8988T (cell line): ENCODE results near the gene THSD4.

Experiments used
- DNase-seq: peaks from one replicate; pipeline ENCODE4 v3.0.0; 2011

The THSD4 gene

DNA sequence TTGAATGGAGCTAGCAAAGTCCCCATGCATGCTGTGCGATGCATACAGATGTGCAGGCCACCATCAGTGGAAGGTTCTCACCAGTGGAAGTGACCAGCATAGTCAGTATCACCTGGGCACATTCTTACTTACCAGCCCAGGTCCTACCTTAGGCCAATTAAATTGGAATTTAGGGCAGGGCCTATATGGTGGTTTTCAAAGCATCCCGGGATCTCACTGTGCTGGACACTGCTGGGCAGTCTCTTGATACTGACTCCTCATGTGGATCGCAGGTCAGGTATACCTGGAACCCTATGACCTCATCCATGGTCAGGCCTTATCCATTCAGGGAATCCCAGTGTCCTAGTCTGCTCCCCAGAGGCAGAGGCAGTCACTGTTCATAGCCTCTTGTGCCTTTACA, 358.5 kb downstream of the THSD4 start:
- no peak for DNase-seq

GRCh38 chr15:71476823-71477222, 361.6 kb downstream of the THSD4 start:
- no peak for DNase-seq

GRCh38 chr15:71480556-71480955, 365.3 kb downstream of the THSD4 start:
- DNase-seq: no peak

- DNase-seq: no peak
Observed at GRCh38 chr15:71484080-71484479, 368.8 kb downstream of the THSD4 start.

DNA sequence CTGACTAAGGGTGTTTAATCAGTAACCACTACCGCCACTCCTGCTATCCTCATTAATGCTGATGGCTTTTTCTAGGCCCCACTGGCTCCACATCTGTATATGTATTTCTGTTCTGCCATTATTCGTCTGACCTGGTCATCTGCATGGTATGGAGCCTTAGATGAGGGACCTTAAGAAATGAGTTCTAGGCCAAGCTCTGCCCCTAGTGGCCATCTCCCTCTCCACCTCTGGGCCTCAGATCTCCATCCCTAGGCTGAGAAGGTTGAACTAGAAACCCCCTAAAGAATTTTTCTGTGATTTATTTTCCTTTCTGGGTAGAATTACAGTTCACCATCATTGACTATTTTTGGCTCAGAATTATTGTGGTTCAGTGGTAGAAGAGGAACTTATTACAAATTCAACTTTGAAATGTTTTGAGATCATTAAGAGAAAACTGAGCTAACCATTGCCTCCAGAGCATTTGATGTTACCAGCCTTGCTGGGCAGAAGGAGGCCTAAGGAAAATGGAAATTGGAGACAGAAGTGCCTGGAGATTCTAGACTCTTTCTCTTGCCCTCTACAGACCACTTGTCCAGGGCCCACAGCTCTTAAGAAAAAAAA, 369.9 kb downstream of the THSD4 start:
- DNase-seq: no peak

GRCh38 chr15:71489570-71489969, 374.3 kb downstream of the THSD4 start:
- DNase-seq: no peak

DNA sequence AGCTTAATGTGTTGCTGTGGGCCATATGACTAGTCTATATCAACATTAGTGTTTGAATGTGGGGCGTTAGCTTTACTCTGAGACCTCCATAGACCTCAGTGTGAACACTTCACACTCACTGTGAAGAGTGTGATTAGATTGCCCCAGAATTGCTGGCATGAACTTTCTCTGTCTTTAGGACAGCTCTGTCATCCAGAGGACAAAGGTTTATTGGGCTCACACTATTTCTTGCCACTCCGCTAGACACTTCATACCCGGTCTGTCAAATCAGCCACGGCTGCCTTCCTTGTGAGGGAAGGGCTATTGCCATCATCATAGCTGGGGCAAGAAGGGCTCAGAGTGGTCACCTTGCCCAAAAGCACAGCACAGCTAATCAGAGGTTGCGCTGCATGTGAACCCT, 378.3 kb downstream of the THSD4 start:
- no peak for DNase-seq

DNA sequence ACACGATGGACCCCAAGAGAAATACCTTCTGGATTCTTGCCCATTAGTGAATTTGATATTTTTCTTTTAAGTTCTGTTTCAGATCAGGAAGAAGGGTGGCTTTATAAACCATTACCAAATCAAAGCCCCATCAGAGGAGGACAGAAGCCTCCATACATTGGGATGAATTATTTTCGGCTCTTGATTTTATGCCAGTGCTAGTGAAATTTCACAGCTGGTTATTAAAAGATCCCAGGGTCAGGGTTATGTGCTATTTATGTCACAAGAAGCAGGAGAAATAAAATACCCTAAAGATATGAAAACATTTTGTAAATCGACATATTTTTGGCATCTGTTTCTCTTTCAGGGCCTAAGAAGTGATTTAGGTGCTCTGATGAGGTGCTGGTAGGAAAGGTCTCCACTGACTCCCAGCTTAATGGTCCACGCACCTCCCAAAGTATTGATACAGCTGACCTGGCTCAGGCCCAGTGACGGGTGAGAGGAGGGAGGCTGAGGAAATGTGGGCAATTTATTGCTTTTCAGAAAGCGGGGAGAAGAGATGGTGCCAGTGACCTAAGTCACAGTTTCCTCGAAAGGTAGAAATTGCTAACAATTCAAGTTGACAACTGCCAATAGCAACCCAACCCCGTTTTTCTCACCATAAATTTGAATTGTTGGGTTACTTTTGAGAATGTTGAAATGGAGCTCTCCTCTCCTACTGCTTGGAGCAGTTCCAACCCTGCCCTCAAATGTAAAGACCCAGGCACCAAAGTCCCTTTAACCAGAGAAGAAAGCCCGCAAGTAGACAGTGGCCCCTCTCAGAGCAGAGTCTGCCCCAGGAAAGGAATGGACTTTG, 379.5 kb downstream of the THSD4 start:
- DNase-seq: no peak

DNA sequence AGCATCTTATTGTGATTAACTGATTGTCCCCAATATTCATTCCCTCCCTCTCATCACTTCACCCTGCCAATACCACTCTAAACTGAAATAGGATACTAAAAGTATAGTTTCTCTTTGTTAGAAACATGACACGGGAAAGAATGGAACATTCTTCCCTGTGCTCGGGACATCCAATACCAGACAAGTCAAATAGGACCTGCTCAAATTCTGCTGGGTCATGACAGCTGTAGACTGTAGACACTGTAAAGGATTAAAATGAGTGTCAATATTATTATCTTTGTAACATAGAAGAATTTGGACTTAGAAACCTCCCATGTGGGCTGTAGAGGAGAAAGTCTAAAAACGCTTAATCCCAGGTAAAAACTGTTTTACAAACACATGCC, 380.1 kb downstream of the THSD4 start:
- no peak for DNase-seq

- no peak for DNase-seq
Observed at GRCh38 chr15:71496336-71496955, 381.2 kb downstream of the THSD4 start.

GRCh38 chr15:71501344-71502076, 386.2 kb downstream of the THSD4 start:
- no peak for DNase-seq

DNA sequence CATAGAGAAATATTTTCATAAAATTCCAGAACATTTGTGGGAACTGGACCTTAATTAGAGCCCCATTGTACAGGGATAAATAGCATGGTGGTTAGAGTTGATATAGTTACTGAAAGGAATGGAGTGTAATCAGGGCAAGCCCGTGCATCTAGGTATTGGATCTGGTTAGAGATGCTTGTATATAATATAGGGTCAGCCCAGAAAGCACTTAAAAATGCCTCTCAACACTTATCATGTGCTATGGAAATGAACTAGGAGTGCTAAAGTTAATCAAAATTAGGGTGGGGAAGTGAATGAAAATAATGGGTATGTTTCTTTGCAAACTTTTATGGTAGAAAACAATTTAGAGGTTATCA, 386.8 kb downstream of the THSD4 start:
- no peak for DNase-seq

DNA sequence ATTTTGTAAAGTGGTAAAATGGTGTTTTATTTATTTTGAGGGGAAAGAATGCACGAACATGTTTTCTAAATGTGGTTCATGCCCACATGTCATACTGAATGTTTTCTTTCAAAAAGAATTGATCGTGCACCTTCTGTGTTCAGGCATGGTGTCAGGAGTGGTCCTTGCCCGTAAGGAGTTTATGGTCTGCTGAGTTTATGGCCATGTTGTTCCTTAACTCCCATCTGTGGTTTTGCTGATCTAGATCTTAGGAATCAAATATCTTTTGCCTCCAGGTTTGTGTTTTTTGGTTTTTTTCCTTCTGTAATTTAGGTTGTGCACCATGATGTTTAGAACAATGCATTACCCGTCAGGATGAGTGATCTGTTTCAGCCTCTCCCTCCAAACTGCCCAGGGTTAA, 390.7 kb downstream of the THSD4 start:
- no peak for DNase-seq

DNA sequence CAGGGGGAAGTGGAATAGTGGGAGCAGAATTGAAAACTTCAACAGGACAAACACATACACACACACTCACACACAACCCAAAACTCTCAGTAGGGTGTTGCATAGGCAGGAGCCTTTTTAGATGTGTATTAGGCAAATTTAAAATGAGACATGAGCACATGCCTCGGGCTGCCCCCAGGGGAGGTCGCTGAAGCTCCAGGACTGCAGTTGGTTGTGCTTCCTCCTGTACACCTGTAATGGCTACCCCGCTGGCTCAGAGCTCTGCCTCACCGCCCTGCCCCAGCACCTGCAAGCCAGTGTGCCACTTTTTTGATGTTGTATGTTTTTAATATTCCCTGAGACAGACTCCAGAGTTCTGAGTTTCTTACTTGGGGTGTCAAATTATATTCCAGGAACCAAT, 391.7 kb downstream of the THSD4 start:
- no peak for DNase-seq

DNA sequence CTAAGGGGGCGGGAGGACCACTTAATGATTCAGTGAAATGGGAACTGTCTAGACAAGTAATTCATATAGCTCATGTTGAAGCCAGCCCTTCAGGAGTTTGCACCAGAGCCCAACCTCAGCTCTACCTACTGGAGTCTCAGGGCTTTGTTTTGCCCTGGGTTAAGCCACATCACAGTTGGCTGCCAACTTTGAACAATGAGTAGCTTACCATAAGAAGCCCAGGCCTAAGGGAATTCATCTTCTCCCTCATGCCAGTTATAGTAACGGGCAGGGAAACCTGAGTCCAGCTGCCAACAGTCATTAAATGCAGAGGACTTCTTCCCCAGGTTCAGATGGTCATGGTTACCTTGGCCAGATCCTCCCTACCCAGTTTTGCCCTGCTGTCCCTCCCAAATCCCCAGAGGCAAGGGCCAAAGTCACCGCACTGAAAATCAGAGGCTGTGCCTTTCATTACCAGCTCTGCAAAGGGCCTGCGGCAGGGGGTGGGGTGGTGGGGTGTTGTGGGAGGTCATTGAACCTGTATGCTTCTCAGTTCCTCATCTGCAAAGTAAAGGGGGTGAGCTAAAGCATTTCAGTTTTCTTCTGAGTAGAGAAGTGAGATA, 392.9 kb downstream of the THSD4 start:
- DNase-seq: no peak

DNA sequence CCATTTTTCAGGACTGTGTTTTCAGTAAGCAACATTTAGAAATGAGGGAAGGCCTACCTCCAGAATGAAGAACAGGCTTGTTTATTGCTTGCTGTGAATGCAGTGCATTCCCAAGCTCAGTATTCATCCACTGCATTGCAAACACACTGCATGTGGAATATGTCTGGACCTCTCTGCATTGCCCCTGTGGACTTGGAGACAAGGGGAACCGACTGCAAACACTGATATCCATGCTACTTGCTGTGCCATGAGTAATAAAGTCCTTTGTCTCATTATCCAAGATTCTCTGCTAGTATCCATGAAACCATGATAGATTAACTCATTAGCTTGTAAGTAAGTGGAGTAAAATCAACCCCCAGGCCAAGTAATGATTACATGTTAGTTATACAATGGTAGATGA, 393.9 kb downstream of the THSD4 start:
- DNase-seq: no peak

DNA sequence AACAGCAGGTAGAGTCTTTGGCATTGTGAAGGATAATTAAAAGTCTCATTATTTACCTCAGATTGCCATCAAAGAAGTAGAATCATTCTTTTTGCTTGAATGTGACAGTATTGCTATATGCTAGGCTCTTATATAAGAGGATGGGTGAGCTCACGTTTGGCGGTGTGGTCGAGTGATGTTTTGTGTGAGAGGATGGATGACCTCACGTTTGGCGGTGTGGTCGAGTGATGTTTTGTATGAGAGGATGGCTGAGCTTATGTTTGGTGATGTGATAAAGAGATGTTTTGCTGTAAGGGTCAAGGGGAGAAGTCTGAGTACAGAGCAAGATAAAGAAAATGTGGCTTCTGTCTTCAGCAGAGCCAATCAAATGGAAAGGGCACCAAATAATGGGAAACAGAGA, 395.5 kb downstream of the THSD4 start:
- no peak for DNase-seq

DNA sequence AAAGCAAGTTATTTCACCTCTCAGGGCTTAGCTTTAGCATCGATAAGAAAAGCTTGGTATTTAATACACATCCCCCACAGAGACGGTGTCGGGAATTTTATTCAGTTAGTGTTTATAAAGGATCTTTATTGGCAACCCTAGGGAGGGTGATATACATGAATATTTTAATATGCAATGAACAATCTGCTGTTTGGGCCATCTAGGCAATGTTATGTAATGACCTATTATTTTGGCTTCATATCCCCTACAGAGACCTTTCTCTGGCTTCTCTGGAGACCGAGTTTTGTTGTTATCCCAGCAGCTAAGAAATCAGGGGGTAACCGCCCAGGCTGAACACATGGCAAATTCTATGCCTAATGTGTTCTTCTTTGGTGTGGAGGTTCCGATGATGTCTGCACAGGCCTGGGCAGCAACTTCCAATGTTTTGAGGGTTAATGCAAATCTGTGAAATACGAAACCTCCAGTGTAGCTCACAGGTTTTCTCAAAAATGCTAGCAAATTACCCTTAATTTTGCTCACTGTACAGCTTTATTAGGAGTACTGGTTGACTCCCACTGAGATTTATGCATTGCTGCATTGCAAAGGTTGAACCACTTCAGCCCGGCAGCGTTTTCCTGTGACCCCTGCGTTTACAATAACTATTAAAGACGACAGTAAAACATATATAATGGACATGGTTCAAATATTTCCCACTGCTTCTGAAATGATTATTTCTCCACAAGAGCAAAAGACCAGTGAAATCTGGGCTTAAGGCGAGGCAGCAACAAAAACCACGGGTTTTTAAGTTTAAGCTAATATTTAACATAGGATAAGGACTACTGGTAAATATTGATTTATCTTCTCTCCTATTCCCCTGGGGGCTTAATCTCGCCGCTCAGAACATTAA, 396.8 kb downstream of the THSD4 start:
- no peak for DNase-seq

- no peak for DNase-seq
Observed at GRCh38 chr15:71512682-71513006, 397.4 kb downstream of the THSD4 start.

DNA sequence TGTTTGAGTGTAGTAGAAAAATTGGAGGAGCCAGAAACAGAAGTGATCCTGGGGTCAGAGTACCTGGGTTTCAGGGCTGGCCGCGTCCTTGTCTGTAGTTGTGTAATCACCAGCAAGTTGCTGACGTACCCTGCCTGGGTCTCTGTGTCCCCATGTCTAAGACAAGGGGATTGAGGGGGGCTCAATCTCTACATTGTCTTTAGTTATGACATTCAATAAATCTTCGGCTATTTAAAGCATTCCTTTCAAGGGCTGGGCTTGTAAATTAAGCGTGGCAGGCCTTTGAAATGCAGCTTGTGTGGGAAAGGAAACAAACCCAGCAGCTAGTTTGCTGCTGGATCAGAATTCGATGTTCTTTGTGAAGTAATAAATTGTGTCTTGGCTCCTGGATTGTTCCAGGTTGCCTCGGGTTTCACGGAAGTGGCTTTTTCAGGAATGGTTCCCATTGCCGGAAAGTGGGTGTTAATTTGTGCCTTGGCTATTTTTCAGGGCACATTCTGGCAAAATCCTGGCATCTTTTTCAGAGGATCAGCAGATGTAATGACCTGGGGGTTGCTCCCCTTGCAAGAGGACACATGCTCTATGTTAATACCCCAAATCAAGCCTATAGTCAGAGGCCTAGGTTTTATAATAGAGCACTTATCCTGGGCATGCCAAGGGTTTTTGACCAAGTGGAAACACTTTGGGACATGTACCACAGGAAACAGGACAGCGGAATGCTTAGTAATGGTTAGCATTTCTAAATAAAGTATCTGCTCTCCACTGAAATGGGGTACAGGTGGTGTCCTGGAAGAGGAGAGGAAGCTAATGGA, 400.3 kb downstream of the THSD4 start:
- DNase-seq: no peak

- DNase-seq: no peak
Observed at GRCh38 chr15:71517751-71518150, 402.5 kb downstream of the THSD4 start.

- no peak for DNase-seq
Observed at GRCh38 chr15:71518661-71519060, 403.4 kb downstream of the THSD4 start.
